Omental fat pad (tissue), 4 donors: ENCODE data around the gene CFAP20. TPM values are rescaled to one million over a fixed set of nuclear protein-coding genes. Genes with fewer than 3 reads are reported as not detected.

Experiments used
- ATAC-seq: fragments of 150-250 bp; one replicate; pipeline ENCODE4 v1.9.1; 2016; ENCODE audit warnings: mild to moderate bottlenecking, moderate library complexity; ENCODE audit not compliant: low FRiP score
- DNase-seq: peaks from one replicate; pipeline ENCODE4 v3.0.0-alpha.2; 2019; ENCODE audit warnings: low spot score
- total RNA-seq, 4 donors: library from RNA; depleted of rRNA; stranded (reverse); fragments of >200 nt; gene quantifications; one replicate each; pipeline ENCODE4 v1.1.0, GENCODE V29; 2016
- TF ChIP-seq, protein P1 (sequence below), 3 donors: fragments of 450-650 bp; IDR thresholded peaks; one replicate each; pipeline ENCODE4 v1.5.1; 2016 to 2017; ENCODE audit warnings: antibody characterized with exemption in 3 of 3, mild to moderate bottlenecking in 3 of 3, moderate library complexity in 2 of 3

The CFAP20 gene
- total RNA-seq, 4 donors from 2014 or later: 28.5 to 39.2 (median 33.8) TPM

DNA sequence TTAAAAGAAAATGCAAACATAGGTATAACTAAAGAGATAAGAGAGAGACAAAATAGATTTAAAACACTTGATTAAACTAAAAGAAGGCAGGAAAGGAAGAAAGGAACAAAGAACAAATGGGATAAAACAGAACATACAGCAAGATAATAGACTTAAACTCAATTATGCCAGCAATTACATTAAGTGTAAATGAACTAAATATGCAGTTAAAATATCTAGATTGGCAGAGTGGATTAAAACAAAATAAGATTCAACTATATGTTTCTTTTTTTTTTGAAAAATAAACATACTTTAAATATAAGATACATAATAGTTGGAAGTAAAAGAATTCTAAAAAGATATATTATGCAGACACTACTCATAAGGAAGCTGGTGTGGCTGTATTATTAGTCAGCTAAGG lies 9.7 kb upstream of the CFAP20 start:
- TF ChIP-seq, protein P1, sequence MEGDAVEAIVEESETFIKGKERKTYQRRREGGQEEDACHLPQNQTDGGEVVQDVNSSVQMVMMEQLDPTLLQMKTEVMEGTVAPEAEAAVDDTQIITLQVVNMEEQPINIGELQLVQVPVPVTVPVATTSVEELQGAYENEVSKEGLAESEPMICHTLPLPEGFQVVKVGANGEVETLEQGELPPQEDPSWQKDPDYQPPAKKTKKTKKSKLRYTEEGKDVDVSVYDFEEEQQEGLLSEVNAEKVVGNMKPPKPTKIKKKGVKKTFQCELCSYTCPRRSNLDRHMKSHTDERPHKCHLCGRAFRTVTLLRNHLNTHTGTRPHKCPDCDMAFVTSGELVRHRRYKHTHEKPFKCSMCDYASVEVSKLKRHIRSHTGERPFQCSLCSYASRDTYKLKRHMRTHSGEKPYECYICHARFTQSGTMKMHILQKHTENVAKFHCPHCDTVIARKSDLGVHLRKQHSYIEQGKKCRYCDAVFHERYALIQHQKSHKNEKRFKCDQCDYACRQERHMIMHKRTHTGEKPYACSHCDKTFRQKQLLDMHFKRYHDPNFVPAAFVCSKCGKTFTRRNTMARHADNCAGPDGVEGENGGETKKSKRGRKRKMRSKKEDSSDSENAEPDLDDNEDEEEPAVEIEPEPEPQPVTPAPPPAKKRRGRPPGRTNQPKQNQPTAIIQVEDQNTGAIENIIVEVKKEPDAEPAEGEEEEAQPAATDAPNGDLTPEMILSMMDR (IDR thresholded peaks at IDR 0.05): no peak
- ATAC-seq (no peak), DNase-seq (no peak)

DNA sequence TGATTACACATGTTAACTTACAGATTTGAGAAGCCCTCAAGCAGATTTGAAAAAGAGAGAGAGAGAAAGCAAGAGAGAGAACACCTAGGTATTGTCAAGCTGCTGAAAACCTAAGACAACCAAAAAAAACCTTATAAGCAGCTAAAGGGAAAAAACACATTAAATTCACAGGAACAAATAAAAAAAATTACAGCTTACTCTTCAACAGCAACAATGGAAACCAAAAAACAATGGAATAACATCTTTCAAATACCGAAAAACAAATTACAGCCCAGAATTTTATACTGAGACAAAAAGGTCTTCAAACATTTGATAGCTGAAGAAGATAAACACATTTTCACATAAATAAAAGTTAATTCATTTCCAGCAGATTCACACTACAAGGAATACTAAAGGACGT lies 8.4 kb upstream of the CFAP20 start:
- ATAC-seq (no peak), DNase-seq (no peak)
- TF ChIP-seq, protein P1 (IDR thresholded peaks at IDR 0.05): no peak

DNA sequence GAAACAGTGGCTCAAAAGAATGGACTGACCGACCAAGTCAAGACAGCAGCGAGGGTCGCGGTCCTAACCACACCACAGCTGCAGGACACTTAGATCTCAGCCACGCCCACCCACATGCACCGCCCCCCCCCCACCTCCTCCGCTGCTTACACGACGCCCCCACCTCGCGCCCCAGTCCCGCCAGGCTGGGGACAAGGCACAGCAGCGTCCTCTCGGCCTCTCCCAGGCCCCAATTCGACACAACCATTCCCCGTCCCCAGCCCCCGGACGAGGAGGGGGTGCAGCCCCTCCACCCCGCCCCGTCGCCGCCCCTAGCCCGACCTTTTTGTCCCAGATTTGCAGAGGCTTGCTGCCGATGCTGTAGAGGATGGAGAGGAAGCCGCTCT lies 477 bp downstream of the CFAP20 start:
- DNase-seq: no peak
- no peak for ATAC-seq
- TF ChIP-seq, protein P1 (IDR thresholded peaks at IDR 0.05): no peak

DNA sequence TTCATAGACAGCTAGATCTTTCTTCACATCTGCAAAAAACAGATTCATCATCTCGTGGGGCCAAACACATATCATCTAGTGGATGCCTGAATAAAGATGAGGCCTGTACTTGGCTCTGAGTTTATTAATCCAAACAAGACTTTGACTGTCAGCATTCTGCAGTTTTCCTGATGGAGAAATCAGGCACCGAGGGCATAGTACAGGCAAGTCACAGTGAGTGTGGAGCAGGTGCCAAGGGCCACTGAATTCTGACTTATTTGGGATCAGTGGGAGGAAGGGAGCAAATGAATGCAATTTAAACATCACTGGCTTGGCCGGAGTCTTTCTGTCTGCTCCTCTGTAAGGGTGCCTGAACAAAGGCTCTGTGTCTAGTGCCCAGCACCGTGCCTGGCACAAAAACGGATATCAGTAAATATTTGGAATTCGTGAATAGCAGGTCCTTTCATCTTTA lies 975 bp downstream of the CFAP20 start:
- ATAC-seq (no peak), DNase-seq (no peak)
- TF ChIP-seq, protein P1 (IDR thresholded peaks at IDR 0.05): no peak

DNA sequence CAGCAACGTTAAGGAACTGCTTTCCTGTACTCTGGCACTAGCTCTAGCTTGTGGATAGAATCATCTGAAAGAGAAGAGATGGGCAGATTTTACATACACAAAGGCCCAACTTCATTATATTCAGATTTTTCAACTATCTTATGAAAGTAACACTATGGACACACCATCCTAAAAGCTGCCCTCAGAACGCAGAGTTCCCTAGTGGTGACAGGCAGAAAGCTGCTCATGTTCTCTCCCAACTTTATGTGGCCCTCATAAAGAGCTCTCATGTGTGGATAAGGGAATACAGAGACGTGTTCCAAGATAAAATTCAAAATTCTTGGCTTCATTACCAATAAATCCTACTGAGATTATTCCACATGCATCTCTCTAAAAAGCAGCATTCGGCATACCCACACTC lies 1.5 kb downstream of the CFAP20 start:
- ATAC-seq: no peak
- no peak for DNase-seq
- TF ChIP-seq, protein P1 (IDR thresholded peaks at IDR 0.05): no peak

DNA sequence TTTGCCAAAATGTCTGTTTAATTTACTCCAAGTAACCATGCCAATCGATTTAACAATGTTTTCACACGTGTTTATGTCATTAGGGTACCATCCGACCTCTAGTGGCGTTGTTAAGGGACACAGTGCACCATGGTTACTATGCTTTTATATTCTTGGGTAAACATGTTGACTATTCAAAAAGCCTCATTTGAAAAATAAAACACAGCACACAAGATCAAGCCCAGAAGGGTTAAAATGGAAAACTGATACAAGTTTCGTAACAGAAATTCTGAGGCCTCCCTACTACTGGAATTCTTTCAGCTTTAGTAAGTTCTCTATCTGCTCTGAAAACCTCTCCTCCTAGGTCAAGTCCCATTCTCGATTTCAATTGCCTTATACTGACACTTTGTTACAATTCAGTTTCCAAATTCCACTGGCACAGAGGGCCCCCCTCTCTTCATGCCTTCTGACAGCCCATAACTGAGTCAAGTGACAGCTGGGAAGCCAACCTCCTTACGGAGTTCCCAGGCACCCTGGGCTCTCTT lies 2.1 kb downstream of the CFAP20 start:
- ATAC-seq (peak; percentile 16), DNase-seq (no peak)
- TF ChIP-seq, protein P1 (IDR thresholded peaks at IDR 0.05): no peak

DNA sequence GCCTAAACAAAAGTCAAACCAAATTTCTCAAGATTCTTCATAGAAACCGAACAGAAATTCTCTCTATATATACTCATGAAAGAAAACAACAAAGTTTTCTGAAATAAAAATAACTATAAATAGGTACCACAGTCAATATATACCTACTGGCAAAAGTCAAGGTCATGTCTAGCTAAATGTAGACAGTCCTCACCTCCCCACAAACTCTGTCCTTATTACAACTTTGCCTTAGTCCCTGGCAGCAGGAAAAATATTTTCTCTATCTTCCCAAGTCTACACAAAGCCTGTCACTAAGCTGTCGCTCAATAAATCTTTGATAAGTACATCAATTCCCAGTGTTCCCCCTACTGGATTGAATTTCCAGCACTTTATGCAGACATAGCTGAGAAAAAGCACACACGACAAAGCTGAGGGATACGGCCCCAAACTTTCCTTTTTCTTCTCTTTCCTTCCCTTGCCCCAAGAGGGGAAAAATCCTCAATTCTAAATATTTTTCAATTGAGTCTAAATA lies 2.7 kb downstream of the CFAP20 start:
- TF ChIP-seq, protein P1 (IDR thresholded peaks at IDR 0.05): no peak
- DNase-seq (no peak), ATAC-seq (no peak)
